CD4-positive, alpha-beta T cell (primary cell): ENCODE data around the gene ZNF385C. TPM values are rescaled to one million over a fixed set of nuclear protein-coding genes. Genes with fewer than 3 reads are reported as not detected.

Source experiments
- ATAC-seq: fragments of 200-7000 bp; cut with Tn5 transposase; one replicate; pipeline ENCODE4 v1.10.0; 2022; ENCODE audit warnings: mild to moderate bottlenecking; ENCODE audit not compliant: poor library complexity
- CTCF ChIA-PET: fragments of 350-600 bp; sonication (Branson Sonifier 250); formaldehyde crosslinking; loops from one replicate; lab custom pipeline; 2021; ENCODE audit warnings: antibody characterized with exemption, inconsistent platforms; lab: Charles Lee
- POLR2A ChIA-PET: fragments of 350-600 bp; sonication (Branson Sonifier 250); formaldehyde crosslinking; loops from one replicate; lab custom pipeline; 2021; ENCODE audit warnings: antibody characterized with exemption, inconsistent platforms; lab: Charles Lee
- DNase-seq, 14 experiments: peaks; one replicate each; pipeline ENCODE4 v3.0.0-alpha.2; 2013 to 2020; ENCODE audit warnings: mixed read lengths in 2 of 14
- H3K27ac ChIP-seq, 2 donors: one replicate each; pipeline versions ENCODE4 v1.5.1 to v1.7.0; 2013; ENCODE audit warnings: low read length in 2 of 2, low read depth in 1 of 2, mild to moderate bottlenecking in 1 of 2
- H3K27me3 ChIP-seq, 2 experiments: 1 replicate in 1 of 2; 2 replicates in 1 of 2; pipeline versions ENCODE4 v1.6.1 to v1.7.0; 2013; ENCODE audit warnings: low read length in 2 of 2, control low read depth in 1 of 2, mild to moderate bottlenecking in 1 of 2, moderate library complexity in 1 of 2; ENCODE audit not compliant: insufficient read depth in 2 of 2, control insufficient read depth in 1 of 2
- H3K36me3 ChIP-seq: one replicate; pipeline ENCODE4 v1.6.1; 2013; ENCODE audit warnings: low read length, control low read depth; ENCODE audit not compliant: insufficient read depth
- H3K4me1 ChIP-seq: one replicate; pipeline ENCODE4 v1.6.1; 2013; ENCODE audit warnings: low read length, control low read depth; ENCODE audit not compliant: insufficient read depth
- H3K4me3 ChIP-seq: one replicate; pipeline ENCODE4 v1.5.1; 2013; ENCODE audit warnings: mild to moderate bottlenecking, low read length, moderate library complexity
- H3K9me3 ChIP-seq, 2 experiments: 1 replicate in 1 of 2; 2 replicates in 1 of 2; pipeline versions ENCODE4 v1.6.1 to v1.7.0; 2013; ENCODE audit warnings: low read length in 2 of 2, mild to moderate bottlenecking in 2 of 2, control low read depth in 1 of 2, moderate library complexity in 1 of 2; ENCODE audit not compliant: control insufficient read depth in 1 of 2, insufficient read depth in 1 of 2
- H3K27ac Mint-ChIP-seq: one replicate; pipeline ENCODE4 v1.8.0; 2020; ENCODE audit warnings: mixed read lengths
- H3K27me3 Mint-ChIP-seq: one replicate; pipeline ENCODE4 v1.8.0; 2021; ENCODE audit warnings: mixed read lengths
- H3K36me3 Mint-ChIP-seq: one replicate; pipeline ENCODE4 v1.8.0; 2021; ENCODE audit warnings: low read depth, mixed read lengths
- H3K4me1 Mint-ChIP-seq: one replicate; pipeline ENCODE4 v1.8.0; 2021; ENCODE audit warnings: low read depth, mixed read lengths
- H3K4me3 Mint-ChIP-seq: one replicate; pipeline ENCODE4 v1.8.0; 2020; ENCODE audit warnings: mild to moderate bottlenecking, mixed read lengths
- H3K9me3 Mint-ChIP-seq: one replicate; pipeline ENCODE4 v1.8.0; 2020; ENCODE audit warnings: mixed read lengths
- CTCF ChIP-seq: fragments of 200-600 bp; IDR thresholded peaks from one replicate; pipeline ENCODE4 v1.8.0; 2022; ENCODE audit warnings: antibody characterized with exemption, mild to moderate bottlenecking
- intact Hi-C, 2 experiments: fragments of 100-400 bp; cut with DNase I in 1 of 2; cut with micrococcal nuclease in 1 of 2; formaldehyde crosslinking; loops; one replicate each; pipeline versions ENCODE4 v1.15.1 to v1.9.0; 2023 to 2025; cut with DNase I, micrococcal nuclease
- total RNA-seq, 174 experiments: library from RNA in 2 of 174; stranded (reverse) in 2 of 174; gene quantifications; one replicate each; pipeline ENCODE4 v1.2.3 and lab custom pipeline; 2021 to 2026

The ZNF385C gene
- total RNA-seq, 2 experiments from 2014 or later = 0.20 TPM; not detected in 1

- Histone ChIP-seq H3K27ac (no peak overlapping the region), H3K9me3 (no peaks in the 10 kb centered on the region), H3K27me3 (no peaks in the 10 kb centered on the region), H3K36me3 (peaks cover 87% of the 10 kb centered on the region), H3K4me3 (no peak overlapping the region), H3K4me1 (no peaks in the 10 kb centered on the region)
- ChIA-PET POLR2A (interaction anchor here (1.0 kb wide), 1 partner anchor 40 kb away, joined by 4 read pairs; the partner anchor contains the start of gene DNAJC7), CTCF (no interaction called here)
- Mint-ChIP-seq H3K4me3 (no peak overlapping the region), H3K9me3 (no peaks in the 10 kb centered on the region), H3K27ac (no peak overlapping the region), H3K27me3 (no peaks in the 10 kb centered on the region), H3K36me3 (peaks cover 95% of the 10 kb centered on the region), H3K4me1 (no peaks in the 10 kb centered on the region)
- DNase-seq = no peak
- no peak for ATAC-seq
- TF ChIP-seq CTCF = no peak
- intact Hi-C loops = no loop called here
These were observed 120.3 kb downstream of the ZNF385C start for GRCh38 chr17:41977991-41978390.

GRCh38 chr17:41976142-41976768 lies 122.0 kb downstream of the ZNF385C start:
- H3K36me3 ChIP-seq = peaks cover 85% of the 10 kb centered on the region
- TF ChIP-seq CTCF = no peak

More at GRCh38 chr17:41976142-41976768, 122.0 kb downstream of the ZNF385C start:
- Mint-ChIP-seq H3K4me1 (peaks cover 7% of the 10 kb centered on the region), H3K27me3 (no peaks in the 10 kb centered on the region), H3K4me3 (no peak overlapping the region), H3K9me3 (no peaks in the 10 kb centered on the region), H3K27ac (no peak overlapping the region), H3K36me3 (peaks cover 87% of the 10 kb centered on the region)
- ChIA-PET CTCF (interaction anchor here (1.4 kb wide), 1 partner anchor 13 kb away, joined by 5 read pairs; no protein-coding TSS in a partner anchor), POLR2A (interaction anchor here (0.9 kb wide), 1 partner anchor 10 kb away, joined by 3 read pairs; the partner anchor contains the start of gene CNP)
- DNase-seq (no peak), ATAC-seq (no peak)
- intact Hi-C loops = no loop called here
- Histone ChIP-seq H3K27ac (no peak overlapping the region), H3K27me3 (no peaks in the 10 kb centered on the region), H3K4me1 (no peaks in the 10 kb centered on the region), H3K4me3 (no peak overlapping the region), H3K9me3 (no peaks in the 10 kb centered on the region)

Other genes starting within 250 kb of the ZNF385C start
- gene KLHL11, start 233.1 kb downstream of the ZNF385C start, total RNA-seq = 10 to 100 TPM; 32.9 to 34.0 TPM
- gene ACLY, start 179.5 kb downstream of the ZNF385C start, total RNA-seq = 10 to 100 TPM; 25.9 to 28.3 TPM
- gene ODAD4, start 167.9 kb downstream of the ZNF385C start, total RNA-seq = 1 to 10 TPM; 2.2 to 2.7 TPM
- 10 to 100 TPM; 19.2 to 23.4 TPM for gene CNP, start 131.7 kb downstream of the ZNF385C start, total RNA-seq
- gene DNAJC7, start 81.0 kb downstream of the ZNF385C start, total RNA-seq = 100 to 1,000 TPM; 117 to 140 TPM
- 10 to 100 TPM; 12.5 to 12.9 TPM for gene NKIRAS2, start 78.4 kb downstream of the ZNF385C start, total RNA-seq
- gene C17orf113, start 47.9 kb downstream of the ZNF385C start, total RNA-seq = under 1 TPM; 0.42 to 0.55 TPM
- 10 to 100 TPM; 33.5 to 35.6 TPM for gene DHX58, start 14.2 kb upstream of the ZNF385C start, total RNA-seq
- gene KAT2A, start 22.9 kb upstream of the ZNF385C start, total RNA-seq = 10 to 100 TPM; 38.5 to 42.4 TPM
- gene HSPB9, start 24.3 kb upstream of the ZNF385C start, total RNA-seq = not detected
- gene RAB5C, start 56.5 kb upstream of the ZNF385C start, total RNA-seq = 10 to 100 TPM; 66.4 to 71.2 TPM
- under 1 TPM; 0.17 to 0.25 TPM for gene KCNH4, start 82.7 kb upstream of the ZNF385C start, total RNA-seq
- not detected for gene HCRT, start 87.0 kb upstream of the ZNF385C start, total RNA-seq
- gene GHDC, start 96.0 kb upstream of the ZNF385C start, total RNA-seq = 1 to 10 TPM; 6.8 to 8.3 TPM
- gene STAT5B, start 177.9 kb upstream of the ZNF385C start, total RNA-seq = 100 to 1,000 TPM in 1 of 2 experiments, 10 to 100 TPM in 1; 99.4 to 104 TPM
- gene STAT5A, start 190.0 kb upstream of the ZNF385C start, total RNA-seq = 100 to 1,000 TPM; 141 to 150 TPM